ENCODE data around the gene AGPS. TPM values are rescaled to one million over a fixed set of nuclear protein-coding genes. Genes with fewer than 3 reads are reported as not detected.

Gene AGPS
- total RNA-seq, 1 experiment from 2014 or later = 60.9 TPM

- H4K91ac ChIP-seq (ENCODE audit: insufficient read length, low read depth, low read length) = no peak overlapping the region
- no peak overlapping the region for H3K4me3 Mint-ChIP-seq
- H3K27me3 ChIP-seq (ENCODE audit: insufficient read depth, low read length) = no peaks in the 10 kb centered on the region
- no CpG with 5 or more reads among the region's 1 CpG for WGBS (ENCODE audit: extremely low coverage, insufficient read length, low lambda C conversion rate)
- no peaks in the 10 kb centered on the region for H3K79me2 ChIP-seq (ENCODE audit: insufficient read depth, low read length)
- H3K4ac ChIP-seq (ENCODE audit: low read depth, low read length) = no peak overlapping the region
- no peaks in the 10 kb centered on the region for H3K4me1 Mint-ChIP-seq
- no peak overlapping the region for H2BK12ac ChIP-seq (ENCODE audit: insufficient read length, low read depth, low read length)
- H2BK20ac ChIP-seq (ENCODE audit: low read depth, low read length, poor library complexity, severe bottlenecking) = no peak overlapping the region
- no peak overlapping the region for H3K56ac ChIP-seq (ENCODE audit: insufficient read length, low read depth, low read length)
- no peak overlapping the region for H3K14ac ChIP-seq (ENCODE audit: insufficient read depth, low read length)
- H3K18ac ChIP-seq (ENCODE audit: insufficient read length, low read depth, low read length) = no peak overlapping the region
- no peak overlapping the region for H3K27ac ChIP-seq (ENCODE audit: insufficient read length, low read depth, low read length)
- no peak overlapping the region for H3K4me2 ChIP-seq (ENCODE audit: insufficient read depth, insufficient read length, low read length)
- no peaks in the 10 kb centered on the region for H3K4me1 ChIP-seq (ENCODE audit: insufficient read depth, low read length)
- H4K8ac ChIP-seq (replicated peaks; ENCODE audit: insufficient read length, low read depth, low read length) = no peak overlapping the region
- no peaks in the 10 kb centered on the region for H3K79me1 ChIP-seq (ENCODE audit: insufficient read depth, low read depth, low read length, poor library complexity, severe bottlenecking)
- no peak overlapping the region for H3K9ac ChIP-seq (ENCODE audit: extremely low read depth, insufficient read length, low read length)
- no peak overlapping the region for H2BK15ac ChIP-seq (ENCODE audit: low read depth, low read length)
- H2AK5ac ChIP-seq (ENCODE audit: insufficient read length, low read length) = no peak overlapping the region
- no peak overlapping the region for H2AFZ ChIP-seq (ENCODE audit: low read length)
- no peak for DNase-seq
- no peaks in the 10 kb centered on the region for H4K20me1 ChIP-seq (ENCODE audit: control insufficient read depth, insufficient read depth, insufficient read length)
- H2BK120ac ChIP-seq (ENCODE audit: low read depth, low read length, poor library complexity, severe bottlenecking) = no peak overlapping the region
- H2BK5ac ChIP-seq (ENCODE audit: insufficient read length, low read length) = no peak overlapping the region
- H4K5ac ChIP-seq (ENCODE audit: insufficient read length, low read depth, low read length) = no peak overlapping the region
- no peak for TF ChIP-seq CTCF (conservative IDR thresholded peaks at IDR 0.05)
- no peak overlapping the region for H3K23ac ChIP-seq (ENCODE audit: insufficient read length, low read depth, low read length)
- peaks cover 3% of the 10 kb centered on the region; the same call in 1 of the 2 replicates for H3K27me3 Mint-ChIP-seq (ENCODE audit: low read depth)
- H3K27ac Mint-ChIP-seq = no peak overlapping the region
- H3K9me3 Mint-ChIP-seq = no peaks in the 10 kb centered on the region
- H3T11ph ChIP-seq (ENCODE audit: low read length) = no peak overlapping the region
- no peaks in the 10 kb centered on the region for H3K36me3 Mint-ChIP-seq (ENCODE audit: insufficient read depth in 1 of 3, low read depth in 3 of 3)
- no peaks in the 10 kb centered on the region for H3K9me3 ChIP-seq (ENCODE audit: control insufficient read depth, low read depth, low read length)
- no peaks in the 10 kb centered on the region for H3K23me2 ChIP-seq (ENCODE audit: insufficient read length, low read depth, low read length, poor library complexity, severe bottlenecking)
These were observed 189.4 kb downstream of the AGPS start for GRCh38 chr2:177582000-177582399.
